CD4-positive, alpha-beta T cell (primary cell): ENCODE data around the gene TTC28. TPM values are rescaled to one million over a fixed set of nuclear protein-coding genes. Genes with fewer than 3 reads are reported as not detected.
A peak's percentile ranks its signal among the peaks of the same experiment; 100 is the strongest.

ENCODE experiments used
- ATAC-seq: fragments of 200-7000 bp; cut with Tn5 transposase; one replicate; pipeline ENCODE4 v1.10.0; 2022; ENCODE audit warnings: mild to moderate bottlenecking; ENCODE audit not compliant: poor library complexity
- CTCF ChIA-PET: fragments of 350-600 bp; sonication (Branson Sonifier 250); formaldehyde crosslinking; loops from one replicate; lab custom pipeline; 2021; ENCODE audit warnings: antibody characterized with exemption, inconsistent platforms; lab: Charles Lee
- POLR2A ChIA-PET: fragments of 350-600 bp; sonication (Branson Sonifier 250); formaldehyde crosslinking; loops from one replicate; lab custom pipeline; 2021; ENCODE audit warnings: antibody characterized with exemption, inconsistent platforms; lab: Charles Lee
- DNase-seq, 14 experiments: peaks; one replicate each; pipeline ENCODE4 v3.0.0-alpha.2; 2013 to 2020; ENCODE audit warnings: mixed read lengths in 2 of 14
- H3K27ac ChIP-seq, 2 donors: one replicate each; pipeline versions ENCODE4 v1.5.1 to v1.7.0; 2013; ENCODE audit warnings: low read length in 2 of 2, low read depth in 1 of 2, mild to moderate bottlenecking in 1 of 2
- H3K27me3 ChIP-seq, 2 experiments: 1 replicate in 1 of 2; 2 replicates in 1 of 2; pipeline versions ENCODE4 v1.6.1 to v1.7.0; 2013; ENCODE audit warnings: low read length in 2 of 2, control low read depth in 1 of 2, mild to moderate bottlenecking in 1 of 2, moderate library complexity in 1 of 2; ENCODE audit not compliant: insufficient read depth in 2 of 2, control insufficient read depth in 1 of 2
- H3K36me3 ChIP-seq: one replicate; pipeline ENCODE4 v1.6.1; 2013; ENCODE audit warnings: low read length, control low read depth; ENCODE audit not compliant: insufficient read depth
- H3K4me1 ChIP-seq: one replicate; pipeline ENCODE4 v1.6.1; 2013; ENCODE audit warnings: low read length, control low read depth; ENCODE audit not compliant: insufficient read depth
- H3K4me3 ChIP-seq: one replicate; pipeline ENCODE4 v1.5.1; 2013; ENCODE audit warnings: mild to moderate bottlenecking, low read length, moderate library complexity
- H3K9me3 ChIP-seq, 2 experiments: 1 replicate in 1 of 2; 2 replicates in 1 of 2; pipeline versions ENCODE4 v1.6.1 to v1.7.0; 2013; ENCODE audit warnings: low read length in 2 of 2, mild to moderate bottlenecking in 2 of 2, control low read depth in 1 of 2, moderate library complexity in 1 of 2; ENCODE audit not compliant: control insufficient read depth in 1 of 2, insufficient read depth in 1 of 2
- H3K27ac Mint-ChIP-seq: one replicate; pipeline ENCODE4 v1.8.0; 2020; ENCODE audit warnings: mixed read lengths
- H3K27me3 Mint-ChIP-seq: one replicate; pipeline ENCODE4 v1.8.0; 2021; ENCODE audit warnings: mixed read lengths
- H3K36me3 Mint-ChIP-seq: one replicate; pipeline ENCODE4 v1.8.0; 2021; ENCODE audit warnings: low read depth, mixed read lengths
- H3K4me1 Mint-ChIP-seq: one replicate; pipeline ENCODE4 v1.8.0; 2021; ENCODE audit warnings: low read depth, mixed read lengths
- H3K4me3 Mint-ChIP-seq: one replicate; pipeline ENCODE4 v1.8.0; 2020; ENCODE audit warnings: mild to moderate bottlenecking, mixed read lengths
- H3K9me3 Mint-ChIP-seq: one replicate; pipeline ENCODE4 v1.8.0; 2020; ENCODE audit warnings: mixed read lengths
- intact Hi-C, 2 experiments: fragments of 100-400 bp; cut with DNase I in 1 of 2; cut with micrococcal nuclease in 1 of 2; formaldehyde crosslinking; loops; one replicate each; pipeline versions ENCODE4 v1.15.1 to v1.9.0; 2023 to 2025; cut with DNase I, micrococcal nuclease
- total RNA-seq, 174 experiments: library from RNA in 2 of 174; stranded (reverse) in 2 of 174; gene quantifications; one replicate each; pipeline ENCODE4 v1.2.3 and lab custom pipeline; 2021 to 2026
- TF ChIP-seq, protein P1 (sequence below): fragments of 200-600 bp; IDR thresholded peaks from one replicate; pipeline ENCODE4 v1.8.0; 2022; ENCODE audit warnings: antibody characterized with exemption, mild to moderate bottlenecking

TTC28 gene
- total RNA-seq, 2 experiments from 2014 or later, result 4.6 to 5.7 TPM

DNA sequence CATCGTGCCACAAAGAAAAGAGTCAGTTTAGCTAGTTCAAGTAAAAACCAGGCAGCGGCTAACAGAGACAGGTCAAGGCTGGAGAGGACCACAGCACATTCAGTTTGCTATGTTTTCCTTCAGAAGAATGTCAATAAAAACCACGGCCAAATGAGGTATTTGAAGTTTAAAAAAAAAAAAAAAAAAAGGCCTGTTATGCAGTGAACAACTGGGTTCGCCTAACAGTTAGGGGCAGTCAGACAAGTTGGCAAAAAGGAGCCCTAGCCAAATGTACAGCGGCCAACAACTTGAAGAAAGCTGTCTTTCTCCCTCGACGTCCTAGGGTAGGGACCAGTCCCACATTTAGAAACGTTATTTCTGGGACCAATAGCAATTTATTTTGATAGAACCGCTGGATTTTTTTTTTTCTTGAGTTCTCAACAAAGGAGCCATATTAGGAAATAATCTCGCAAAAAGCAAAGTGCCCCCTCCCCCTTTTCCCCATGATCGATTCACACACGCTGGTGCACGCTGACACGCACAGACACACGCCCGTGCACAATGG, 237.8 kb downstream of the TTC28 start:
- H3K4me1 Mint-ChIP-seq, result peaks cover 24% of the 10 kb centered on the region
- Histone ChIP-seq H3K36me3 (no peaks in the 10 kb centered on the region), H3K4me3 (peak overlapping the region; percentile 61), H3K27ac (no peak overlapping the region), H3K9me3 (no peaks in the 10 kb centered on the region), H3K27me3 (peaks cover 13 to 22% of the 10 kb centered on the region in 2 experiments), H3K4me1 (peaks cover 18% of the 10 kb centered on the region)
- peak overlapping the region; percentile 31 for H3K27ac Mint-ChIP-seq
- intact Hi-C loops, result loop anchor here (1.0 to 10.0 kb wide), 6 partner anchors 371 to 557 kb away; no protein-coding TSS in a partner anchor
- ChIA-PET POLR2A (interaction anchor here (0.6 kb wide), 1 partner anchor 267 kb away, joined by 3 read pairs; no protein-coding TSS in a partner anchor), CTCF (interaction anchor here (0.6 kb wide), 1 partner anchor 280 kb away, joined by 4 read pairs; no protein-coding TSS in a partner anchor)
- peaks cover 4% of the 10 kb centered on the region for H3K27me3 Mint-ChIP-seq
- H3K9me3 Mint-ChIP-seq, result no peaks in the 10 kb centered on the region
- ATAC-seq (no peak), DNase-seq (no peak)
- H3K4me3 Mint-ChIP-seq, result peak overlapping the region; percentile 95
- TF ChIP-seq, protein P1, sequence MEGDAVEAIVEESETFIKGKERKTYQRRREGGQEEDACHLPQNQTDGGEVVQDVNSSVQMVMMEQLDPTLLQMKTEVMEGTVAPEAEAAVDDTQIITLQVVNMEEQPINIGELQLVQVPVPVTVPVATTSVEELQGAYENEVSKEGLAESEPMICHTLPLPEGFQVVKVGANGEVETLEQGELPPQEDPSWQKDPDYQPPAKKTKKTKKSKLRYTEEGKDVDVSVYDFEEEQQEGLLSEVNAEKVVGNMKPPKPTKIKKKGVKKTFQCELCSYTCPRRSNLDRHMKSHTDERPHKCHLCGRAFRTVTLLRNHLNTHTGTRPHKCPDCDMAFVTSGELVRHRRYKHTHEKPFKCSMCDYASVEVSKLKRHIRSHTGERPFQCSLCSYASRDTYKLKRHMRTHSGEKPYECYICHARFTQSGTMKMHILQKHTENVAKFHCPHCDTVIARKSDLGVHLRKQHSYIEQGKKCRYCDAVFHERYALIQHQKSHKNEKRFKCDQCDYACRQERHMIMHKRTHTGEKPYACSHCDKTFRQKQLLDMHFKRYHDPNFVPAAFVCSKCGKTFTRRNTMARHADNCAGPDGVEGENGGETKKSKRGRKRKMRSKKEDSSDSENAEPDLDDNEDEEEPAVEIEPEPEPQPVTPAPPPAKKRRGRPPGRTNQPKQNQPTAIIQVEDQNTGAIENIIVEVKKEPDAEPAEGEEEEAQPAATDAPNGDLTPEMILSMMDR, result no peak
- H3K36me3 Mint-ChIP-seq, result no peaks in the 10 kb centered on the region

DNA sequence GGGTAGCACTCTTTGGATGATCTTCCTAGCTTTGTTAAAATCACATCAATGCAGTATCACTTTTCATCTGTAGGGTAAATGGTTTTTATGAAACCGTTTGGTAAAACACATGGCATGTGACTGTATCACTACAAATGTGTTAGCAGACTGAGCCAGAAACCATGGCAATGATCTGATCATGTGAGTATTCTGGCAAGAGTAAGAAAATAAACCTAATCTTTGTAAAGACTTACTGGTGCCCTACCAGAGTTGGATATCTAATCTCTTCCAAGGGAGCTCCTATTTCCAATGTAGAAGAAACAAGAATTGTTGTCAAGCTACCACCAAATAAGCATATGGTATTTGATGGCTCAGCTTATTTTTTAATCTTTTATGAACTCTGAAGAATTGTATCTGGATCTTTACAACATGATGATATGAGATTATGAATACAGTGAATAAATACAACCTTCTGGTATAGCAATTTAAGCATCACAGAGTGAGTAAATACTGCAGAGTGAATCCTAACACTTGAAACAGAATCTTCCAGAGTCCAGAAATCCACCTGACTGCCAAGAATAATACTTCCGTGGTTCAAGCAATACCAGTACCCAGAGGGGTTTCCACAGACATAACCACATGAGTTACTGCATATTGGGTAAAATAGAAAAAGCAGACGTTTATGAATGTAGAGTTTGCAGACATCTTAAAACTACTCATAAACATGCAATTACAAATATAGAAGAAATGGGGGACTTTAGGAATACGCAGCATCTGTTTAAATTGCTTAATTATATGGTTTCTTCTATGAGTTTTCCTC, 238.8 kb downstream of the TTC28 start:
- peaks cover 4% of the 10 kb centered on the region for H3K27me3 Mint-ChIP-seq
- intact Hi-C loops, result loop anchor here (5.0 to 10.0 kb wide), 4 partner anchors 372 to 556 kb away; no protein-coding TSS in a partner anchor
- ATAC-seq (no peak), DNase-seq (peak in 2 of 14 experiments; percentile 5)
- Histone ChIP-seq H3K27me3 (peaks cover 13 to 22% of the 10 kb centered on the region in 2 experiments), H3K4me1 (peaks cover 18% of the 10 kb centered on the region), H3K9me3 (no peaks in the 10 kb centered on the region), H3K36me3 (no peaks in the 10 kb centered on the region), H3K4me3 (no peak overlapping the region), H3K27ac (no peak overlapping the region)
- TF ChIP-seq, protein P1, result no peak
- H3K9me3 Mint-ChIP-seq, result no peaks in the 10 kb centered on the region
- POLR2A ChIA-PET, result no interaction called here
- CTCF ChIA-PET, result interaction anchor here (1.8 kb wide), 1 partner anchor 10 kb away, joined by 8 read pairs; no protein-coding TSS in a partner anchor
- H3K36me3 Mint-ChIP-seq, result no peaks in the 10 kb centered on the region
- no peak overlapping the region for H3K27ac Mint-ChIP-seq
- peaks cover 24% of the 10 kb centered on the region for H3K4me1 Mint-ChIP-seq
- peak overlapping the region; percentile 95 for H3K4me3 Mint-ChIP-seq

DNA sequence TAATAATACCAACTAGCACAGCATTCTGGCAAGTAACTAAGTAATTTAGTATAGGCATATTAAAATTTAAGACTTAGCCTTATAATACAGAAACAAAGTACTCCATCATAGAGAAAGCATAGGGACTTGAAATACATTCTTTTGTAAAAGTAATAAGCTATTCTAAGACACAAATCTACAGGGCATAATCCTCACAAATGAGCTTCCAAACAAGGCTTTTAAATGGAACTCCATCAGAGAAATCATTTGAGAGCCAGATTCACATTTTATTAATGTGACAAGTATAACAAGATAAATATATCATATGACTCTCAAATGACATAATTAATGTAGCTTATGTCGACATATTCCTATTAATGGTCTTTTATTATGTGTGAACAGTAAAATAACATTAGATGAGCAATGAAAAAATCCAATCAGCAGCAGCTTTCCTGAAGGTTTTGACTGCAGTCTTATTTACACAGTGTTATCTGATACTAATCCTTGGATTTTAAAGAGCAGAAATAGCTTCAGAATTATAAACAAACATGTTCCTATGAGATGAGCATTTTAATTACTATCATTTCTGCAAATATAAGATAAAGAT, 241.4 kb downstream of the TTC28 start:
- peaks cover 18% of the 10 kb centered on the region for H3K4me1 ChIP-seq
- H3K27me3 Mint-ChIP-seq, result no peaks in the 10 kb centered on the region
- H3K36me3 Mint-ChIP-seq, result no peaks in the 10 kb centered on the region
- H3K9me3 ChIP-seq, result no peaks in the 10 kb centered on the region
- CTCF ChIA-PET, result no interaction called here
- TF ChIP-seq, protein P1, result no peak
- no peaks in the 10 kb centered on the region for H3K9me3 Mint-ChIP-seq
- H3K27ac Mint-ChIP-seq, result no peak overlapping the region
- POLR2A ChIA-PET, result no interaction called here
- H3K27ac ChIP-seq, result no peak overlapping the region
- peaks cover 9% of the 10 kb centered on the region in 2 experiments for H3K27me3 ChIP-seq
- DNase-seq (no peak), ATAC-seq (no peak)
- intact Hi-C loops, result no loop called here
- no peaks in the 10 kb centered on the region for H3K36me3 ChIP-seq
- H3K4me1 Mint-ChIP-seq, result peaks cover 19% of the 10 kb centered on the region
- no peak overlapping the region for H3K4me3 Mint-ChIP-seq
- no peak overlapping the region for H3K4me3 ChIP-seq
